Activated T-helper 9 cell treated with anti-CD3 and anti-CD28 coated beads, Interleukin-2, amount 50 U/mL, for 16 hours (primary cell): ENCODE measurements around the gene AMFR.
A peak's percentile ranks its signal among the peaks of the same experiment; 100 is the strongest.

Source experiments
- DNase-seq: peaks from one replicate; pipeline ENCODE4 v3.0.0-alpha.2; 2020; ENCODE audit warnings: low read depth

The AMFR gene

GRCh38 chr16:56362706-56363105 lies 62.6 kb downstream of the AMFR start:
- no peak for DNase-seq

GRCh38 chr16:56362057-56362655 lies 63.2 kb downstream of the AMFR start:
- DNase-seq, result no peak

- no peak for DNase-seq
Measured at GRCh38 chr16:56360117-56361008, 65.0 kb downstream of the AMFR start.

- DNase-seq, result no peak
Measured at GRCh38 chr16:56357765-56358322, 67.5 kb downstream of the AMFR start.

- no peak for DNase-seq
Measured at GRCh38 chr16:56357241-56357764, 68.0 kb downstream of the AMFR start.

- DNase-seq, result peak; percentile 36
Measured at GRCh38 chr16:56356276-56357240, 68.8 kb downstream of the AMFR start.

GRCh38 chr16:56355786-56356275 lies 69.5 kb downstream of the AMFR start:
- no peak for DNase-seq

GRCh38 chr16:56355221-56355620 lies 70.1 kb downstream of the AMFR start:
- DNase-seq, result no peak

GRCh38 chr16:56354746-56355145 lies 70.6 kb downstream of the AMFR start:
- no peak for DNase-seq

GRCh38 chr16:56354016-56354415 lies 71.3 kb downstream of the AMFR start:
- DNase-seq, result no peak

- no peak for DNase-seq
Measured at GRCh38 chr16:56353054-56353921, 72.1 kb downstream of the AMFR start.

GRCh38 chr16:56352351-56353053 lies 72.8 kb downstream of the AMFR start:
- DNase-seq, result no peak

- no peak for DNase-seq
Measured at GRCh38 chr16:56351481-56351880, 73.9 kb downstream of the AMFR start.

GRCh38 chr16:56350491-56351405 lies 74.6 kb downstream of the AMFR start:
- no peak for DNase-seq

- DNase-seq, result no peak
Measured at GRCh38 chr16:56349711-56350161, 75.6 kb downstream of the AMFR start.

- DNase-seq, result no peak
Measured at GRCh38 chr16:56349086-56349415, 76.3 kb downstream of the AMFR start.

GRCh38 chr16:56348168-56349085 lies 76.9 kb downstream of the AMFR start:
- no peak for DNase-seq

- DNase-seq, result no peak
Measured at GRCh38 chr16:56347670-56348069, 77.7 kb downstream of the AMFR start.
